Body of pancreas (tissue), 4 donors: ENCODE results near the gene ZFC3H1.
"Not testable (repeated sequence)": the region's sequence is repeated elsewhere in the genome, so short reads cannot be mapped to it uniquely, and the experiment has no call there.

Experiments used
- POLR2A ChIP-seq, 3 donors: fragments of 450-650 bp; IDR thresholded peaks; one replicate each; pipeline ENCODE4 v1.6.1; 2016; ENCODE audit warnings: antibody characterized with exemption in 3 of 3, mild to moderate bottlenecking in 2 of 3
- TF ChIP-seq, protein P1 (sequence below), 7 experiments: fragments of 450-650 bp in 4 of 7; fragments of 200-600 bp in 3 of 7; sonication (generic) in 3 of 7; IDR thresholded peaks; one replicate each; pipeline ENCODE4 v1.5.1; 2016 to 2019; ENCODE audit warnings: antibody characterized with exemption in 7 of 7

DNA sequence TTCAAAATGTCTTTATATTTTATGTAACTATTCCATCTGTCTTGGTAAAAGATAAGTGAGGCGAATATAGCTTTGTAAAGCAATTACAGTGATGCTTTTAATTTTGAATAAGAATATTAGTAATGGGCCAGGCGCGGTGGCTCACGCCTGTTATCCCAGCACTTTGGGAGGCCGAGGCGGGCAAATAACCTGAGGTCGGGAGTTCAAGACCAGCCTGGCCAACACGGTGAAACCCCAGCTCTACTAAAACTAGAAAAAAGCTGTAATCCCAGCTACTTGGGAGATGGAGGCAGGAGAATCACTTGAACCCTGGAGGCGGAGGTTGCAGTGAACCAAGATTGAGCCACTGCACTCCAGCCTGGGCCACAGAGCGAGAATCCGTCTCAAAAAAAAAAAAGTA lies 23.5 kb upstream of the ZFC3H1 start:
- not testable (repeated sequence) for TF ChIP-seq POLR2A (IDR thresholded peaks at IDR 0.05)
- TF ChIP-seq, protein P1, sequence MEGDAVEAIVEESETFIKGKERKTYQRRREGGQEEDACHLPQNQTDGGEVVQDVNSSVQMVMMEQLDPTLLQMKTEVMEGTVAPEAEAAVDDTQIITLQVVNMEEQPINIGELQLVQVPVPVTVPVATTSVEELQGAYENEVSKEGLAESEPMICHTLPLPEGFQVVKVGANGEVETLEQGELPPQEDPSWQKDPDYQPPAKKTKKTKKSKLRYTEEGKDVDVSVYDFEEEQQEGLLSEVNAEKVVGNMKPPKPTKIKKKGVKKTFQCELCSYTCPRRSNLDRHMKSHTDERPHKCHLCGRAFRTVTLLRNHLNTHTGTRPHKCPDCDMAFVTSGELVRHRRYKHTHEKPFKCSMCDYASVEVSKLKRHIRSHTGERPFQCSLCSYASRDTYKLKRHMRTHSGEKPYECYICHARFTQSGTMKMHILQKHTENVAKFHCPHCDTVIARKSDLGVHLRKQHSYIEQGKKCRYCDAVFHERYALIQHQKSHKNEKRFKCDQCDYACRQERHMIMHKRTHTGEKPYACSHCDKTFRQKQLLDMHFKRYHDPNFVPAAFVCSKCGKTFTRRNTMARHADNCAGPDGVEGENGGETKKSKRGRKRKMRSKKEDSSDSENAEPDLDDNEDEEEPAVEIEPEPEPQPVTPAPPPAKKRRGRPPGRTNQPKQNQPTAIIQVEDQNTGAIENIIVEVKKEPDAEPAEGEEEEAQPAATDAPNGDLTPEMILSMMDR (IDR thresholded peaks at IDR 0.05) = not testable (repeated sequence)
